HG03521 (cell line): ENCODE data around the gene KLK1.
"Not testable (repeated sequence)": the region's sequence is repeated elsewhere in the genome, so short reads cannot be mapped to it uniquely, and the experiment has no call there.

Experiments
- ATAC-seq: cut with Tn5 transposase; IDR thresholded peaks from one replicate; pipeline ENCODE4 v1.9.1; 2021; ENCODE audit warnings: mild to moderate bottlenecking, moderate library complexity; ENCODE audit not compliant: unreplicated experiment

Gene KLK1

DNA sequence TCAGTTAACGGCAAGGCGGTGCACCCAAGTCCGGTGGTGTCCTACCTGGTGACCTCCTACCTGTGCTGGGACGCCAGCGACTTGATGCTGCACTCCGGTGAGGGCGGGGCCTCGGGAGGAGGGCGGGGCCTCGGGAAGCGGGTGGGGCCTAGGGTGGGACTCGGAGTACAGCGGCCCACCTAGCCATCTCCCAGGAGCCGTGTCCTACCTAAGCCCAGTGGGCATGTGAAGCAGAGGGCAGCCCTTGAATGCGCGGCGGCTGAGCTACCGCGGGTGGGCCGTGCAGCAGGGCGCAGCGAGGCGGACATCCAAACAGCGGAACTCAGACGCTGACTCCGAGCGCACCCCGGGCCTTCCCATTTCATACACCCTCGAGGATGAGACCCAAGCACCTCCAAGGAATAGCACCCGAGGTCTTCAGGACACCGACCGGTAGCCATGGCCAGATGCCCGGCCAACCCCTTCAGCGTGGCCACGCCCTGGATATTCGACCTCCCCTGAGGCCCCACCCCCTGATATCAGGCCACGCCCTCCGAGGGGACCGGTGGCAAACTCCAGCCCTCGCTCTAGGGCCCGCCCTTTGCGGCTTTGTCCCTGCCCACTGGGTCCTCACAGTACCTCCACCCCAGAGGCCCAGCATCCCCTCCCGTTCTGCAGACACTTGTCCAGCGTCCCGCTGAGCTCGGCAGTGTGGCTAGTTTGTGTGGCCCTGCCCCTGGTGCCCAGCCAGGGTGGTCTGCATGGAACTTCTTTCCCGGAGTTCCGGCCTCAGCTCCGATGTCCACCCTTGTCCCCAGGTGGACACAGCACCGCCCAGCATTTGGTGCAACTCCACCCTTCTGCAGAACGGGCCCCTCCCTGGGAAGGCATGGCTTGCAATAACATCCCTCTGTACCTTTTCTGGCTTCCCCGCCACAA, 5.4 kb downstream of the KLK1 start:
- peak; percentile 45 for ATAC-seq

DNA sequence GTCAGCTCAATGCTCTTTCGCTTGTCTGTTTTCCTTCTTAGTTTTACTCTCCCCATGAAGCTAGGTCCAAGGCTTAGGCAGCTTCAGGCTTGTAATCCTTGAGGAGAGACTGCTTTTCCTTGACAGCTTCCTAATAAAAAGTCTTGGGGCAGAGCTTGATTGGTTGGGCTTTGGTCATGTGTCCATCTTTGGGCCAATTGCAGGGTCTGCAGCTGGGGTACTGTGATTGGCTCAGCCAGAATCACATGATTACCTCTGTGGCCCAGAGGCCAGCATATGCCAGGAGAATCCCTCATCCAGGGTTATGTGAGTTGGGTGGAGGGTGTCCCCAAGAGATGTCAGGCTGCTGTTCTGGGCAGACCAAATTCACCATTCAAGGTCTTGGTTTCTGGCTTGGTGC, 8.1 kb downstream of the KLK1 start:
- no peak for ATAC-seq

GRCh38 chr19:50814883-50815282, 8.7 kb downstream of the KLK1 start:
- ATAC-seq: no peak

- ATAC-seq: no peak
These were observed 11.1 kb downstream of the KLK1 start for GRCh38 chr19:50812474-50812873.

DNA sequence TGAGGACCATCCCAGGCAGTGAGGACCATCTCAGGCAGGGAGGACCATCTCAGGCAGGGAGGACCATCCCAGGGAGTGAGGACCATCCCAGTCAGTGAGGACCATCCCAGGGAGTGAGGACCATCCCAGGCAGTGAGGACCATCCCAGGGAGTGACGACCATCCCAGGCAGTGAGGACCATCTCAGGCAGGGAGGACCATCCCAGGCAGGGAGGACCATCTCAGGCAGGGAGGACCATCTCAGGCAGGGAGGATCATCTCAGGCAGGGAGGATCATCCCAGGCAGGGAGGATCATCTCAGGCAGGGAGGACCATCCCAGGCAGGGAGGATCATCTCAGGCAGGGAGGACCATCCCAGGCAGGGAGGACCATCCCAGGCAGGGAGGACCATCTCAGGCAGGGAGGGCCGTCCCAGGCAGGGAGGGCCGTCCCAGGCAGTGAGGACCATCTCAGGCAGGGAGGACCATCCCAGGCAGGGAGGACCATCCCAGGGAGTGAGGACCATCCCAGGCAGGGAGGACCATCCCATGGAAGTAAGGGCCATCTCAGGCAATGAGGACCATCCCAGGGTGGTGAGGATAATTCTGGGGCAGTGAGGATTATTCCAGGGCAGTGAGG, 11.9 kb downstream of the KLK1 start:
- not testable (repeated sequence) for ATAC-seq

- no peak for ATAC-seq
These were observed 14.7 kb downstream of the KLK1 start for GRCh38 chr19:50808856-50809255.

DNA sequence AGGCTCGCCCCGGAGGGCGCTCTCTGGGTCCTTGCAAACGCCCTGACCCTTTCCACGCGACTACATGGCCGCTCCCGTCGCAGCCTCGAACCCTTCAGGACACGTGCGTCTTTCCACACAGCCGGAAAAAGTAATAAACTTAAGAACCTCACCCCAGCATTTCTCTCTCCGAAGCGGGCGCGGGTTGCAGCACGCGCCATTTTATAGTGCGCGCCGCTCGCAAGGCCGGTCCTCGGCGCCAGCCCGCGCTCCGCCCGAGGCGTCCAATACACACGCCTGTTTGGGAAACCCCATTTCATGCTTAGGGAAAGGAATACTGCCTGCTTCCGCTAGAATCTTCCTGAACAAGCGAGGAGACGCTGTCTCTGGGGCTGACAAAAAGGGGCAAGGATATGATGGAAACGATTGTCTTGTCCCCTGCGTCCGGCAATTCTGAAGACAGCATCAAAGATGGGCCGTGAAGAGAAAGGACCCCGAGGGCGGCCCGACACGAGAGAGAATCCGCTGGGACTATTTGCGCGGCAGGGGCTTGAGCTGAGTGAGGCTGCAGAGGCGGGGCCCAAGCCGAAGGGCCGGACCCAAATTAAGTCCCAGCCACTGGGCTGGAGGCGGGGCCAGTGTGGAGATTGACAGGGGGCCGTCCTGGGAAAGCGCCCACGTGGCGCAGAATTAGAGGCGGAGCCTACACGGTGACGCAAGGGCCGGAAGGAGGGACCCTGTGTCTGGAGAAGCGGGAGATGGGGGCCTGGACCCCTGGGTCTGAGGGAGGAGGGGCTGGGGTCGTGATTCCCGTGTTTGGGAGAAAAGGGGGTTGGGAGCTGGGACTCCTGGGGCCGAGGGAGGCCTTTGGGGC, 18.9 kb downstream of the KLK1 start:
- peak; percentile 91 for ATAC-seq

- ATAC-seq: no peak
These were observed 19.8 kb downstream of the KLK1 start for GRCh38 chr19:50803633-50804419.

- no peak for ATAC-seq
These were observed 22.5 kb downstream of the KLK1 start for GRCh38 chr19:50801107-50801506.

DNA sequence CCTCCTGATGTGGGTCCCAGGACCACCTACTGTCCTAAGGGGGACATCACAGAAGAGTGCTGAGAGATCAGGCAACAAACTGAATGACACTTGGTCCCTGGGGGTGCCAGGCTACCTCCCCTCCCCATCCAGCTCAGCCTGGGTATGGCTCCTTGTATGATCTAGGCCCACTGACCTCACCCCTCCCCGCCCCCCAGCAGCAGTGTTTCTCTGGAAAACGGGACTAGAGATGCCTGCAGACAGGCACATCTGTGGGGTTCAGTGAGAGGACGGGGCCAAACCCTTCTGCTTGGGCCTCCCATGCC, 24.1 kb downstream of the KLK1 start:
- no peak for ATAC-seq

GRCh38 chr19:50798659-50799546, 24.7 kb downstream of the KLK1 start:
- no peak for ATAC-seq

- no peak for ATAC-seq
These were observed 25.6 kb downstream of the KLK1 start for GRCh38 chr19:50797781-50798658.

DNA sequence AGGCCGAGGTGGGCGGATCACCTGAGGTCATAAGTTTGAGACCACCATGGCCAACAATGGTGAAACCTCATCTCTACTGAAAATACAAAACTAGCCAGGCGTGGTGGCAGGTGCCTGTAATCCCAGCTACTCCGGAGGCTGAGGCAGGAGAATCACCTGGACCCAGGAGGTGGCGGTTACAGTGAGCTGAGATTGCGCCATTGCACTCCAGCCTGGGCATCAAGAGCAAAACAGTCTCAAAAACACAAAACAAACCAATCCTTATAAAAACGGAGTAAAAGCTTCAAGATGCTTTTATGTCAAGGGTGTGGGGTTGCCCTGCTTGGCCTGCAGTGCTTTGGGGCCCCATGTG, 26.2 kb downstream of the KLK1 start:
- ATAC-seq: no peak

GRCh38 chr19:50796634-50797428, 26.8 kb downstream of the KLK1 start:
- ATAC-seq: no peak

- ATAC-seq: no peak
These were observed 27.4 kb downstream of the KLK1 start for GRCh38 chr19:50796128-50796633.

GRCh38 chr19:50795664-50796073, 27.9 kb downstream of the KLK1 start:
- ATAC-seq: no peak

DNA sequence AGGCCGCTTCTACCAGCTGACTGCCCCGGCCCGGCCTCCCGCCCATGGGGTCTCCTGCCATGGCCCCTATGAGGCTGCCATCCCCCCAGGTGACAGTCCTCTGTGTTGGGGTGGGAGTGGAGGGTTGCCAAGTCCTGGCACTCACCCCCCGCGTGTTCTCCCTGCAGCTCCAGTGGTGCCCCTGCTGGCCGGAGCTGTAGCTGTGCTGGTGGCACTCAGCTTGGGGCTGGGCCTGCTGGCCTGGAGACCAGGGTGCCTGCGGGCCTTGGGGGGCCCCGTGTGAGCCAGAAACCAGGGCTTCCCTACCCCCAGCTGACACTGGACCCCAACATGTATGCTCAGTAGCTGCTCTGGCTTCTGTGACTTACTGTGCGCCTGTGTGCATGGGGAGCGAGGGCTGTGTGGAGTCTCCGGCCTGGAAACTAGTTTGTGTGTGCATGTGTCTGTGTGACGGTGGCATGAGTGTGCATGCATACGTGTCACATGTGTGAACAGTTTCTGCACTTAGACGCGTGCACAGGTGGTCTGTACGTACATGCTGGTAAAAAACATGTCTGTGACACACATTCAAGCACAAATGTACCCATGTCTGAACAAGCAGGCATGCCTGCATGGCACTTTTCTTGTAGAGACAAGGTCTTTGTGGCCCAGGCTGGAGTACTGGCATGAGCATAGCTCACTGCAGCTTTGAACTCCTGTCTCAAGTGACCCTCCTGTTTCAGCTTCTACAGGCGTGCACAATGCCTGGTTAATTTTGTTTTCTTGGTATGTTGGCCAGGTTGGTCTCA, 28.5 kb downstream of the KLK1 start:
- no peak for ATAC-seq
